Activated T-helper 1 cell treated with Interleukin-2 at 50 U/mL for 16 hours (primary cell): ENCODE data around the gene SLITRK4.

Source experiments
- DNase-seq: peaks from one replicate; pipeline ENCODE4 v3.0.0-alpha.2; 2020; ENCODE audit warnings: low read depth

Gene SLITRK4

DNA sequence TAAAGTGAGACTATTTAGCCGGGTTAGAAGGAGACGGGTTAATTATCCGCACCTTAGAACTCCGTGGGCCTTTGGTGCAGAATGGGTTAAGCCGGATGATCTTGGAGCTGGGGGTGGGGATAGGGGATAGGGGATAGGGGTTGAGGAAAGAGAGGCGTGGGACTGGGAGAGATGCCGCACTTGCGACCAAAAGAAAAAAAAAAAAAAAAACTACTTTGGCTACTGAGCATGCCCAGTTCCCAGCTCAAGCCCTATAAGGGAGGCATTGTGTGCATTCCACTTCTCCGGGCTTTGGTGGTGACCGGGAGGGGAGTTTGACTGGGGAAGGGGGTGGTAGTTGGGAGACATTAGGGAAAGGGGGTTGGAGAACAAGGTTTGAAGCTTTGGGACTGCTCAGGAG is at the start of gene SLITRK4:
SLITRK4 (minus strand) TSS at position 187 of the 400 bp plus-strand sequence. CDS start 4,993 bp downstream, outside the sequence.
- no peak for DNase-seq

- DNase-seq, result no peak
These were observed 47.6 kb upstream of the SLITRK4 start for GRCh38 chrX:143683486-143683885.

DNA sequence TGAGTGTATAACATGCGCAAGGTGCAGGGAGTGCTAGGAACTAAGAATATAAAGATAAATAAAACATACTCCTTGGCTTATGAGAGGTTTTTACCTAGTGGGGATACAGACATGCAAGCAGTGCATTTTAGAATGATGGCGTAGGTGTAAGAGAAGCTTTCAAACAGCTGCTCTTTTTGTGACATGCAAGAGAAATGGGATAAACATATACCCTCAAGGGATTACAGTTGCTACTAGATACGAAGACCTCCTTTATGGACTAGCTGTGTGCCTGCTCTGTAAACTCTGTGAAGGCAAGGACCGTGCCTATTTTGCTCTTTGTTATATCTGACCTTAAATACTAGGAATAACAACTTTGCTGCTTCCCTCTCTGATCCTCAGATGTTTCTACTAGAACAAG is 39.0 kb upstream of the SLITRK4 start:
- DNase-seq, result no peak

DNA sequence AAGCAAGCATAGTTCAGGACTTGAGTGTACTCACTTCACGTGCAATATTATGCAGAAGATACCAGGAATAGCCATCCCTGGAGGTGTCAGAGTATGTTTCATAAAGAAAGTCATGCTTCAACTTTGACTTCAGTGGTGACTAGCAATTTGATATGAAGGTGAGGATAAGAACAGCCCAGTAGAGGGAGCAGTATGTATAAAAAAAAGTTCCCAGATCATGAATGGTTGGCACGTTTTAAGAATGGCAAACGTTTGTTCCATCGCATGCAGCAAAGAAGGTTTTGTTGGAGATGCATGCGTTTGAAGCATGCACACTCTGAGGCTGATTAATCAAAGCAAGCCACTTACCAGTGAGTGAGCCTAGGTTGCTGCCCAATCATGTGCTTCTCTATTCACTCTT is 33.5 kb upstream of the SLITRK4 start:
- no peak for DNase-seq

DNA sequence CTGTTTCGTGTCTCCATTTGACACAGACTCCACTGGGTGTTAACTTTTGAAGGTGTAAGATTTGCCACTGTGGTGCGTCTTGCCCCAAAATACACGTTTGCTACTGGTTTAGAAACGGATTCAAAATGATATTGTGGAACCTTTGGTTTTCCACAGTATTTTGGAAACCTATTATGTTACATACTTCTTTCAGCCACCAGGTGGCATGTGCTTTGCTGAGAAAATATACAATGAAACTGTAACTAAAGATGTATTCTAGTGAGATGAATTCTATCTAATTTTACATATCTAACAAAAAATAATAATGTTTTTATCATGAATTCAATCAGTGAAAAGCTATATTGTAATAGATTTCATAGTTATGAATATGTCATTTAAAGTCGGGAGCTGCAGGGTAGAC is 28.4 kb upstream of the SLITRK4 start:
- DNase-seq, result no peak

GRCh38 chrX:143663755-143664154 is 27.9 kb upstream of the SLITRK4 start:
- no peak for DNase-seq

- no peak for DNase-seq
These were observed 25.4 kb upstream of the SLITRK4 start for GRCh38 chrX:143661286-143661685.

- DNase-seq, result no peak
These were observed 12.8 kb upstream of the SLITRK4 start for GRCh38 chrX:143648705-143649104.

DNA sequence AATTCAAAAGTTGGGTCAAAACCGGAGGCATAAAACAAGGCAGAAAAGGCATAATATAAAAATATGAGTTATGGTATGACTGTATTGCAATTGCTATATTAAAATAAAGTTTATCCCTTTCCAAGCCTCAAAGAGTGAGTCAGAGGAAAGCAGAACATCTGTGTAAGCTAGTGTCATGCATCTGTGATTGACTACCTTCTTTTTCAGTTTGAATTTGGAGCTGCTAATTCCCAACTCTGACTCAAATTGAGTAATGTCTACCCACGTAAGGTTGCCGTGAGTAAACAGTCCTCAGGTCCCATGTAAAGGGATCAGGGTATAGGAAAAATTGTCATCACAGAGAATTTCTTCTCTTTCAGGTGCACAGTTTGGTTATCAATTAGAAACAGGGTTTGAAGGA is 6.5 kb upstream of the SLITRK4 start:
- no peak for DNase-seq

DNA sequence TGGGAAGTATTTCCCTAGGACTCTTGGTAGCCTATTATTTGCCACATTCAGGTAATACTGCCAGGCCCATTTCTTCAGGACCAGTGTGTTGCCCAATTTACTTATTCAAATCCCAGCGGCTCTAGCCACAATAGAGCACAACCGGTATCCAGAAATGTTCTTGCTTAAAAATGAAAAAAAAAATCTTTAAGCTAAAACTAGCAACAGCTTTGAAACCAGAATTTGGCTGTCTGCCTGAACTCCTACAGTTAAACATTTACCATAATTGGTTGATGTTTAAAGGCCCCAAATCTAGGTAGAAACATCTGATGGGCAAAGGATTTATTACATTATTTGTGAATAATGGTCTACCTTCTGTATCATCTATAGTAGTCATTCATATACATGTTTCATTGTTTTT is 930 bp upstream of the SLITRK4 start:
- no peak for DNase-seq

GRCh38 chrX:143634663-143635455 is 1.0 kb downstream of the SLITRK4 start:
- DNase-seq, result no peak

GRCh38 chrX:143634309-143634662 is 1.6 kb downstream of the SLITRK4 start:
- DNase-seq, result no peak

- no peak for DNase-seq
These were observed 2.2 kb downstream of the SLITRK4 start for GRCh38 chrX:143633461-143634308.

- DNase-seq, result no peak
These were observed 3.1 kb downstream of the SLITRK4 start for GRCh38 chrX:143632625-143633410.

GRCh38 chrX:143623657-143624056 is 12.2 kb downstream of the SLITRK4 start:
- no peak for DNase-seq

- no peak for DNase-seq
These were observed 14.6 kb downstream of the SLITRK4 start for GRCh38 chrX:143621276-143621675.

GRCh38 chrX:143615851-143616250 is 20.1 kb downstream of the SLITRK4 start:
- DNase-seq, result no peak

DNA sequence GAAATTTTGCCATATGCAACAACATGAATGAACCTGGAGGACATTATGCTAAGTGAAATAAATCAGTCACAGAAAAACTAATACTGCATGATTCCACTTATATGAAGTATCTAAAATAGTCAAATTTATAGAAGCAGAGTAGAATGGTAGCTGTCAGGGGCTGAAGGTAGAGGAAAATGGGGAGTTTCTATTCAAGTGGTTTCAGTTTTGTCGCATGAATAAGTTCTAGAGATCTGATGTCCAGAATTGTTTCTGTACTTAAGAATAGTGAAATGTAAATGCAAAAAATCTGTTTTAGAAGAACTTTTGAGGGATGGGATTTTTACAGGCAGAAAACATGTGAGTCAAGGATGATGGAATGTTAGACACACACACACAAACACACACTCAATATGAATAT is 34.1 kb downstream of the SLITRK4 start:
- DNase-seq, result no peak

DNA sequence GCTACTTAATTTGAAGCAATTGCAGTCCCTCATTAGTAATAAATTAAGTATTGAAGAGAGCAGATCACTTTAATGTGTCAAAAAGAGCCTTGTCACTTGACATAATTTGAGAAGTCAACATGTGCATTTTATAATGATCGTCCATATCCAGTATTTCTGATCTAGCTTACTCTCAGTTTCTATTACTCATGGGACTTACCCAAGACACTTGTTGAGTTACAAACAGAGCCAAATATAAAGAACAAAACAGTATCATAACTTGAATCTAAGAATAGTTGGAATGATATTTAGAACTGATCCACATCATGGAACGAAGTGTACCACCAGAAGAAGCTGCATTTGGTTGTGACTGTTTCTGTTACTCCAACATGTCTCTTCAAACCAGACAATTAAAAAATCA is 54.7 kb downstream of the SLITRK4 start:
- DNase-seq, result no peak

DNA sequence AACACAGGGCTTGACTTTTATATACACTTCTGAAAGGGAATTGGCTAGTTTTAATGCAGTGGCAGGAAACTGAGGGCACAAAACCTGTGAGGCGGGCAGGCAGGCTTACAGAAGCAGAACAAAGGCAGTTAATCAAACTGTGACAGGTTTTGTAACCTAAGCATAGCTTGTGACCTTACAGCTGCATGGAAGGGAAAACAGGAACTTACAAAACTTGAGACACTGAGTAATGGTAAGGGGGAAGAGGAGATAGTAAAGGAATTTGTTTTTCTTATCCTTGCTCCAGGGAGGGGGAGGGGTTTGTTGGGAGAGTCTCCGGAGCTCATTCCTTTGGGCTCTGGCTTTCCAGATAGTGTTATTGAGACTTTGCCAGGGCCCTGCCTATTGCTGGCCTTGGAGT is 55.6 kb downstream of the SLITRK4 start:
- no peak for DNase-seq
